Measurements from ENCODE around the gene HS6ST1.
A peak's percentile ranks its signal among the peaks of the same experiment; 100 is the strongest.

HS6ST1 gene

DNA sequence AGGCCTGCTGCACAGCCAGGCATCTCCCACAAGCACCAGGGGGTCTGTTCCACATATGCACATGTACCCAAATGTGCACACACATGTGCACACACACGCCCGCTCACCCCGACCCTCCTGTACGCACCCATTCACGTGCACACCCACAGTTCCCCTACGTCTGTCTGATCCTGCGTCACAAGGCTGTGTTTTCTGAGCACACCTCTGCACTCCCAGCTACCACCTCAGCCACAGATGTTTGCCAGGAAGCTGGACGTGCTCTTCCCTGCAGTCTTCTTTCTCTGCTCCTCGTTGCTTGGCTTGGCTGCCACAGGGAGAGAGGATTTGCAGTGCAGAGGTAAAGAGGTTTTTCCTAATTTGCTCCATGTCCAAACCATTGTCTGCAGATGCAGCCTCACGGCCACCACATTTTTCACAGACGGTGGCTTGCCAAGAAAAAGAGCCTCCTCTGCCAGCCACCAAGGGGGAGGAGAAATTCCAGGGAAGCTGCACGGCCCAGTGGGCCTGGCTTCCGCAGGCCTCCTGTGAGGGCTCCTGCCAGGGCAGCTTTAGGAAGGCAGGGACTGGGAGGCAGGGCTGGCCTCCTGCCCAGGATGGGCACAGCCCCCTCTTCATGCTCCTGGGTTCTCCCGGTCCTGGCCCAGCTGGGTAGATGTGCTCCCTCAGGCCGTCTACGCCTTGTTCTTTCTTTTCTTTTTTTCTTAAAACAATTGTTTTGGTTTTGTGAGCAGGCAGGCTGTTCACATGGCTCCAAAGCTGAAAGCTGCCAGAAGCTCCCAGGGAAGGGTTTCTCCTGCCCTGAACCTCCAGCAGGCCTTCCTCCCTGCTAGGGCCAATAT lies 29.3 kb upstream of the HS6ST1 start:
- DNase-seq: no peak

- no peak for DNase-seq
These were observed 28.5 kb upstream of the HS6ST1 start for GRCh38 chr2:128347171-128347558.

DNA sequence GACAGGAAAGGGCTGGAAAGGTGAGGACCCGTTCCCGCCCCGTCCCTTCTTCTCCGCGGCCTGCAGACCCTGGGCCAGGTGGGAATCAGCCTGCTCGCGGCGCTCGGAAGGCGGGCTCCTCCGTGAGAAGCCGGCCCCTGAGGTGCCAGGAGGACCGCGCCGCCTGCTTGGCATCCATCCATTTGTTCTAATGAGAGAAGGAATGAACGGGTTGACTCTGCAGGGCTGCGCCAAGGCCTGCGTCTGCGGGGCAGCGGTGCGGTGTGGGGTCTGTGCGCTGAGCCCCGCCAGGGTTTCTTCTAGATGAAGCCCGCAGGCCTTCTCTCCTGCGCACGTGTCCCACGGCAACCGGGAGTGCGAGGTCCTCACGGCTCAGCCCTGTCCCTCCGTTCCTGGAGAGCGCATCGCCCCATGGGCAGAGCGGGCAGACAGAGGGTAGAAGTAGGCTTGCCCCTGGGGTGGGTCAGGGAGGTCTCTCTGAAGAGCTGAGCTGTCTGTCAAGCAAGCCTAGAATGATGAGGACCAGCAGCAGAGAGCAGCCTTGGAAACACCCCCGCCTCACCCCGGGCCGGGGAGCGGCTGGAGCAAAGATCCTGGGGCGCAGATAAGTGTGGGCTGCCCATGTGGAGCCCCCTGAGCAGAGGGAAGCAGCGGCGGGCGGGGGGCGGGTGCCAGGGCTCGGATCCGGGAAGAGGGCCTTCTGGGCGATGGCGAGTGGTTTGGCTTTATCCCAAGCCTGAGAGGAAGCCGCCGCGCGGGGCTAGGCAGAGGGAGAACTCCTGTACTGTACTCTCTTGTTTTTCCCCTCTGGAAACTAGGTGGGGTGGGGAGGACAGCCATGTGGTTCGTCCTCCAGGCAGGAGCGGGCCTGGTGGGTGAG lies 27.9 kb upstream of the HS6ST1 start:
- DNase-seq: no peak

- no peak for DNase-seq
These were observed 26.9 kb upstream of the HS6ST1 start for GRCh38 chr2:128345436-128346165.

- DNase-seq: no peak
These were observed 25.4 kb upstream of the HS6ST1 start for GRCh38 chr2:128344101-128344500.

DNA sequence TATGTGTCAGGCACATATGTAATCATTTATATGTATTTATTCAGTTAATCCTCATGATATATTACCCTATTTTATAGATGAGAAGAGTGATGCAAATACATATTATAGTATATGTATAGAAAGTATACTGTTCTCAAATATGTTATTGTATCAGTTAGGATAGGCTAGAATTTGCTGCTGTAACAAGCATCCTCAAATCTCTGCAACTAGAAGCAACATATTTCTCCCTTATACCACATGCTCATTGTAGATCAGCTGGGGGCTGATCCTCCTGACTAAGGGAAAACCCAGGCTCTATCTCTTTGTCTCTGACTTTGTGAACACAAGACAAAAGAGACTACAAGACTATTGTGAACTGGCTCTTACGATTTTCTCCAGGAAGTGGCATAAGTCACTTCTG lies 24.8 kb upstream of the HS6ST1 start:
- DNase-seq: no peak

DNA sequence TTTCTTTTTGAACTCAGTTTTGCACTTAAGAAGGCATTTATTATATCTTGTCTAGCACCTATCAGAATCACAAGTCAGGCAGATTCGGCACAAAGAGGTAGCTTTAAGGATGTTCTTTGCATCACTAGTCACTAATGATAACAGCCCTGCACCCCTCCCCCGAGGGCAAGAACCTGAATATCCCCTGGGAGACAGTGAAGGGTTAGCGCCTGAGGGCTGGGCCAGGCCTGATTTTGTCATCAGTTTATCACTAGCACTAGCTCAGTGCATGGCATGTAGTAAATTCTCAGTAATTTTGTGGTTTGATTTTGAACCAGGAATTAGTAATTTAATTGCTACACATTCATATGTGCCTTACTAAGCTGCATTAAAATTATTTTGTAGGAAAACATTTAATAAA lies 23.9 kb upstream of the HS6ST1 start:
- DNase-seq: no peak

GRCh38 chr2:128341621-128342020 lies 23.0 kb upstream of the HS6ST1 start:
- no peak for DNase-seq

DNA sequence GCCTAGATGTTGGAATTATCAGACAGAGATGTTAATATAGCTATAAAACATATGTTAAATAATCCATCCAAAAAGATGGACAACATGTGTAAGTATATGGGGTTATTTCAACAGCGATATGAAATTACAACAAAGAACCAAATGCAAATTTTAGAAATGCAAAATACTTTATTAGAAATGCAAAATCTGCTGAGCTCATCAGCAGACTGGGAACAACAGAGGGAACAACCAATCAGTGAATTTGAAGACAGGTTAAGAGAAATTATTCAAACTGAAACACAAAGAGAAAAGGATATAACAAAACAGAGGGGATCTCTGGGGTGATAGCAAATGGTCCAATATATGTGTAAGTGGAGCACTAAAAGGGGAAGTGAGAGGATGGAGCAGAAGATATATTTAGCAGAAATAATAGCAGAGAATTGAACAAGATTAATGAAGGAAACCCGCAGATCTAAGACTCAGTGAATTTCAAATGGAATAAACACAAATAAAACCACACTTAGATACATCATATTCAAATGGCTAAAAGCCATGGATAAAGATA lies 13.5 kb upstream of the HS6ST1 start:
- DNase-seq: no peak

- no peak for DNase-seq
These were observed 11.9 kb upstream of the HS6ST1 start for GRCh38 chr2:128330583-128330982.

- no peak for DNase-seq
These were observed 10.9 kb upstream of the HS6ST1 start for GRCh38 chr2:128329607-128330006.

- no peak for DNase-seq
These were observed 8.7 kb upstream of the HS6ST1 start for GRCh38 chr2:128327180-128327964.

- DNase-seq: no peak
These were observed 7.7 kb upstream of the HS6ST1 start for GRCh38 chr2:128326346-128326745.

DNA sequence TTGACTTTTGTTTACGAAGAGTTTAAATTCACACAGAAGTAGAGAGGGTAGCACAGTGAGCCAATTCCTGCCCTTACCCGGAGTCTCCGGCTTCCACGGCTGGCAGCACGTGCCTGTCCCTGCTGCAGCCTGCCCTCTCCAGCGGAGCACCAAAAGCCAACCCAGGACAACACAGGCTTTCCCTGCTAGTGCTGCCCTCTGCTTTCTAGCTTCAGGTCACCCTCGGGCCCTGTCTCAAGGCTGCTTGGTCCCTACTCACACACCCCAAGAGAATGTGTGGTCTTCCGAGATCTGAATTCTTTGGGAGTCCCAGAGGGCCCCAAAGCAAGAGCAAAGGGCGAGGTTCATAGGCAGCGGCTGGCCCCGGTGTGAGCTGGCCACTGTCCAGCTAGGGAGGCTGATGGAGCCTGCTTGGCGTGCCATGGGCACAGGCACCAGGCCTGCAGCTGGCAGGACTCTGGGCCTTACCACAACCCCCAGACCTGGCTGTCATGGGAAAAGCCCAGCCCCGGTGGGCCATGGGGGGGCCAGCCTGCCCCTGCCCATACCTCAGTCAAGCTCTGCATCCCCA lies 7.0 kb upstream of the HS6ST1 start:
- peak in 1 of 2 experiments; percentile 0 for DNase-seq

DNA sequence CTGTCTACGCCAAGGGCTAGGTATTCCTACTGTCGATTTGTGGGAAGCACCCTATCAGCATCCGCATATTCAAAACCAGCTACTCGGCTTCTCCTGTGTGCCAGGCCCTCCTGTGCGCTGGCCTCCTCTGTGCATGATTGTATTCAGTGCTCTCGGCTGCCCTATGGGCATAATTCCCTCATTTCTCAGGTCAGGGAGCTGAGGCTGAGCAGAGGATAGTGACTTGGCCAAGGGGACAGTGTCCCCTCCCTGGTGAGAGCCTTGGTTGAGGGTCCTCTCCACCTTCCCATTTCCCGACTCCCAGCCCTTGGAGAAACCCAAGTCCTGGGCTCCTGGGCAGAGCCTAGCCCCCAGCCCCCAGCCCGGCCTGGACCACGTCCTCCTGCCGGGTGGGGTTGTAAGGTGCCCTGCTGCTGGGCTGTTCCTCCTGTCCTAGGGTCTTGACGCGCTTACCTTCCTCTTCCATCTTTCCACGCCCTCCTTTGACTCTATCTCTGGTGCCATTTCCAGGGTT lies 6.3 kb upstream of the HS6ST1 start:
- DNase-seq: peak in 1 of 2 experiments; percentile 0

- peak in 1 of 2 experiments; percentile 1 for DNase-seq
These were observed 5.6 kb upstream of the HS6ST1 start for GRCh38 chr2:128324008-128324896.

- DNase-seq: no peak
These were observed 4.9 kb upstream of the HS6ST1 start for GRCh38 chr2:128323555-128323931.

DNA sequence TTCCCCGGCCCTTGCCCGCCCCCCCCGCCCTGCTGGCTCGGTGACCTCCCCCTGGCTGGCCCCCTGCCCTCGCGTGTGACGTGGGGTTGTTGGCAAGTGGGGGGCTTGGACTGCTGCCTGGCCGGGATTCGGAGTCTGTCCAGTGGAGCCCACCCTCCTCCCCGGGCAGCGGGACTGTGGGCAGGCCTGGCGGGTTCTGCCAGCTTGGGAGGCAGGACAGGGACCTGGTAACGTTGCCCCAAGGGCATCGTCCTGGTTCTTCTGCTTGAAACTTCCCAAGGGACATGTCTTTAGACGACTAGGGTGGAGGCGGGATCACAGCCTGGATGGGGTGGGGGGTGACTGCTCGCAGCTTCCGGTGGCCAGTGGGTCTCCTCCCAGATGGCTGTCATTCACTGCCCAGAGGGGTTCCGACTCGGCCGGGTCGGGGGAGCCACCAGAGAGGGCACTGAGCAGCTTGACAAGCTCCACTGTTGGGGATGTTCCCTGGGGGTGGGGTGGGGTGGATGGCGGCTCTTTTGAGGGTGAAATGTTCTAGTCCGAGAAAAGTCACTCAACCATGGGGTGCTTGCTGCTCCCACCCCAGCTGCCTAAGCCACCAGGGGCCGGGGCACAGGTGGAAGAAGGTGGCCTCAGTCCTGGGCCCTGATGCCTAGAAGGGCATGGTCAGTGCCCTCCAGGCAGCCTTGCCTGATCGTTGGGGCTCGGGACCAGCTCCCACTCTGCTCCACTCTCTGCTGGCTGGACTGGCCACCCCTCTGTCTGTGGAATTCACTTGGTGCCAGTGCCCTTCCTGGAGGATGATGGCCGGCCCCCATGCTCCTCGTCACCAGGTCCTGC lies 4.3 kb upstream of the HS6ST1 start:
- DNase-seq: peak in 1 of 2 experiments; percentile 1
